ENCODE measurements around the gene TMEM200A. TPM values are rescaled to one million over a fixed set of nuclear protein-coding genes. Genes with fewer than 3 reads are reported as not detected.

Gene TMEM200A
- total RNA-seq, 4 donors from 2014 or later: 2.5 to 8.7 (median 5.2) TPM

DNA sequence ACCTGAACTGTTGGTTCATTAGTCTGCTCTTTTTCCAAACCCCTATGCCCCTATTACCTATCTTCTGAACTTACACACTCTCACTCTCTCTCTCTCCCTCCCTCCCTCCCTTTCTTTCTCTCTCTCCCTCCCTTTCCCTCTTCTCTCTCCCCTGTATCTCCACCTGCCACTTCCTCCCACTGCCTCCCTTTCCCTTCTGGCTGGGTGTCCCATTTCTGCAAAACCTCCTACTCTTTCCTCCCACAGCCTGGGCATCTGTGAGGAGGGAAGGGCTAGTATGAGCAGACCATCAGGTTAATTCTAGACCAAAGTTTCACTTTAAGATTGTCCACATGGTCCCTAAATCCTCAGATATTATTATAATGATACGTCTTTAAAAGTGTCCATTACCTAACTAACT is 95.1 kb downstream of the TMEM200A start:
- DNase-seq: no peak
- no peak overlapping the region for H3K27ac ChIP-seq
- H3K27me3 ChIP-seq: no peaks in the 10 kb centered on the region
- H3K4me1 ChIP-seq: no peaks in the 10 kb centered on the region
- no peak overlapping the region for H3K4me3 ChIP-seq
- no peaks in the 10 kb centered on the region for H3K36me3 ChIP-seq
- TF ChIP-seq, protein P1, sequence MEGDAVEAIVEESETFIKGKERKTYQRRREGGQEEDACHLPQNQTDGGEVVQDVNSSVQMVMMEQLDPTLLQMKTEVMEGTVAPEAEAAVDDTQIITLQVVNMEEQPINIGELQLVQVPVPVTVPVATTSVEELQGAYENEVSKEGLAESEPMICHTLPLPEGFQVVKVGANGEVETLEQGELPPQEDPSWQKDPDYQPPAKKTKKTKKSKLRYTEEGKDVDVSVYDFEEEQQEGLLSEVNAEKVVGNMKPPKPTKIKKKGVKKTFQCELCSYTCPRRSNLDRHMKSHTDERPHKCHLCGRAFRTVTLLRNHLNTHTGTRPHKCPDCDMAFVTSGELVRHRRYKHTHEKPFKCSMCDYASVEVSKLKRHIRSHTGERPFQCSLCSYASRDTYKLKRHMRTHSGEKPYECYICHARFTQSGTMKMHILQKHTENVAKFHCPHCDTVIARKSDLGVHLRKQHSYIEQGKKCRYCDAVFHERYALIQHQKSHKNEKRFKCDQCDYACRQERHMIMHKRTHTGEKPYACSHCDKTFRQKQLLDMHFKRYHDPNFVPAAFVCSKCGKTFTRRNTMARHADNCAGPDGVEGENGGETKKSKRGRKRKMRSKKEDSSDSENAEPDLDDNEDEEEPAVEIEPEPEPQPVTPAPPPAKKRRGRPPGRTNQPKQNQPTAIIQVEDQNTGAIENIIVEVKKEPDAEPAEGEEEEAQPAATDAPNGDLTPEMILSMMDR (IDR thresholded peaks at IDR 0.05): no peak
- no peak for TF ChIP-seq POLR2A (IDR thresholded peaks at IDR 0.05)
- no peaks in the 10 kb centered on the region for H3K9me3 ChIP-seq

DNA sequence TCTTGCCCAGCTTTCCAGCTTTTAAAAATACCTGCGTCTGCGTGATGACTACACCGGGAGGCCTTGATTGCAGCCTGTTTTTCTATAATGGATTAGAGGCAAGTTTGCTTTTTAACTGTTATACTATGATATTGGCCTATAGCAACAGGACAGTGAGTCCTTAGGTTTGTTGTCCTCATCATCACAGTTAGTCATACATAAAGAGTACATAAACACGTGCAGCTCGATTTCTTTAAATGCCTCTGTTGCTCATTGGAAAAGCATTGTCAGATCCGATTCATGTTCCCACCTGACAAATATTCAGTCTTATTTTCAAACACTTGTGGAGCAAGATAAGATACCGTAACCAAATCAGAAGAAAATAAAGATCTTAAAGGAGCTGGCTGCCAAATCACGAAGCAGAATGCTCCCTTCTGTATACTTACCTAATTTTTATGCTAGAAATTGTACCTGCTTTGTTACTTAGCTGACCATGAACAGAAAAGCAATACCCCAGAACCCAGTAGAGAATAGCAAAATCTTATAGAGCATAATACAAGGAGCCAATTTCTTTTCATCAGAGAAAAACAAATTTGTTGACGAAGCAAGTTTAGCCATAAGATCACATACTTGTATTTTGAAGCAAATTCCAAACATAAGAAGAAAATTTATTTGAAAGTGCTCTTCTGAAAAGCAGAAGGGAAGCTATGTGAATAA is 100.4 kb downstream of the TMEM200A start:
- H3K27me3 ChIP-seq: no peaks in the 10 kb centered on the region
- TF ChIP-seq POLR2A (IDR thresholded peaks at IDR 0.05): no peak
- TF ChIP-seq, protein P1 (IDR thresholded peaks at IDR 0.05): no peak
- no peak overlapping the region for H3K4me3 ChIP-seq
- no peaks in the 10 kb centered on the region for H3K36me3 ChIP-seq
- H3K27ac ChIP-seq: no peak overlapping the region
- no peak for DNase-seq
- no peaks in the 10 kb centered on the region for H3K4me1 ChIP-seq
- no peaks in the 10 kb centered on the region for H3K9me3 ChIP-seq

DNA sequence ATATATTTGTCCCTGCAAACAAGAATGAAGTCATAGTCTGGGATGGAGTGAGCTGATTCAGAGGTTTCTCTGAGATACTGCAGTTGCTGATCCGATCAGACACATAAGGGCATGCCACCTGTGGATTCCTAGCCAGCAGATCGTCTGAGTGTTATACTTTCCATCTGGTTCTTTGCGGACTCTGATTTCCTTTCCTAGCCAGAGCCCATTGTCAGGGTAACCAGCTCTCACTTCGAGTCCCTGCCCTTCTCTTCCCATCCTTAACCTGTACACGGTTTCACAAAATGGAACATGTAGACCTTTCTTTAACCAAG is 100.9 kb downstream of the TMEM200A start:
- H3K36me3 ChIP-seq: no peaks in the 10 kb centered on the region
- no peaks in the 10 kb centered on the region for H3K27me3 ChIP-seq
- H3K9me3 ChIP-seq: no peaks in the 10 kb centered on the region
- no peaks in the 10 kb centered on the region for H3K4me1 ChIP-seq
- no peak overlapping the region for H3K4me3 ChIP-seq
- H3K27ac ChIP-seq: no peak overlapping the region
- no peak for TF ChIP-seq POLR2A (IDR thresholded peaks at IDR 0.05)
- TF ChIP-seq, protein P1 (IDR thresholded peaks at IDR 0.05): no peak
- no peak for DNase-seq

DNA sequence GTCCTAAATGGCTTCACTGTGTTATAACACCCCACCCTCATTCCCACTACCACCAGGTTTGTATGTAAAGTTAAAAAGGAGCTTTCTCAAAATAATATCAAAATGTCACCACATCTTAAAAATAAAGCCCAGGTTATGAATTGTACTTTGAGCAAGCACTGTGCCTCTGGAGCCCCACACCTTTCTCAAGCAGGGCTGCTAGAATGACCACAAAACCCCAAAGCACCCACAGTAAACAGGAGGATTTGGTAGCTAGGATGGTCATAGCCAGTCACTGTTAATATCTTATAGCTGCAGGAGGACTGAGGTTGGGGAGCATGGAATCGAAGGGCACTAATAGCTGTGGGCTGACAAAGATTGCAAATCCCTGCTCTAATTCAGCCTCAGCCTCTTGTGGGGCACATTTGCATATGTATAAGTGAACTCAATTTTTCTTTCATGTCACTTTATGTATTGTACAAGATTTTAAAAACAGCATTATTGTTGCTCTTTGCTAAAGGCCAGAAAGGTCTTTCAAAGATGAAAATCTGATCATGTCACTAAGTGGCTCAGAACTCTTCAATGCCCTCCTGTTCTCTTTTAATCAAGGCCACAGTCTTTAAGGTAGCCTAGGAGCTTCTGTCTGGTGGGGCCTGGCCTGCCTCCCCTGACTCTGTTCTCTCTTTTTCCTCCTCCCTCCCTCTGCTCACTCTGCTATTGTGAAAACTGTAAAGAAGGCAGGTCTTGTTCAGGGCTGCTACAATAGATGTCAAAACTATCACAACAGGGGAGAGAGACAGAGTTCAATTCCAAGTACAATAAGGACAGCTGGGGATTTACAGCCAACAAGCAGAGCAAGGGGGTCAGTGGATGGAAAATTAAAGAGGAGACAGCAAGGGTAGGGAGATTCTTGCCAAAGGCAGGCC is 101.6 kb downstream of the TMEM200A start:
- Histone ChIP-seq H3K4me1 (no peaks in the 10 kb centered on the region), H3K4me3 (no peak overlapping the region), H3K9me3 (no peaks in the 10 kb centered on the region), H3K36me3 (no peaks in the 10 kb centered on the region), H3K27ac (no peak overlapping the region), H3K27me3 (no peaks in the 10 kb centered on the region)
- DNase-seq: no peak
- TF ChIP-seq, protein P1 (IDR thresholded peaks at IDR 0.05): no peak
- TF ChIP-seq POLR2A (IDR thresholded peaks at IDR 0.05): no peak

DNA sequence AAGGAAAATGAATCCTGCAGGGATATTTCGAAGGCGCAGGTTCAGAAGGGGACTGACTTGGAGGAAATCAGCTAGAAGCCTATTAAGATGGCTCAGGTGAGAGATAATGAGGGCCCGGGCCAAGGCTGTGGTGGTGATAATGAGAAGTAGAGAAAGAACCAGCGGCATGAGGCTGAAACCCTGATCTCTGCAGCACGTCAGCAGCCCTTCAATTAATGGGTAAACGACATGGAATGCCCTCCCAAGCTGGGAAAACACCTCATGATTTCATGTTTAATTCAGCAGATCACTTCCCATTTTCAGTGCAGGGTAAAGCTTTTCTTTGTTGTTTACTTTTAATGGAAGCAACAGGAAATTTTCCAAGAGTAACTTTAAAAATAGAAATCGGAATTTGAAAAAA is 104.9 kb downstream of the TMEM200A start:
- H3K4me1 ChIP-seq: no peaks in the 10 kb centered on the region
- no peak for DNase-seq
- no peak for TF ChIP-seq POLR2A (IDR thresholded peaks at IDR 0.05)
- TF ChIP-seq, protein P1 (IDR thresholded peaks at IDR 0.05): no peak
- H3K36me3 ChIP-seq: no peaks in the 10 kb centered on the region
- no peaks in the 10 kb centered on the region for H3K27me3 ChIP-seq
- no peaks in the 10 kb centered on the region for H3K9me3 ChIP-seq
- H3K4me3 ChIP-seq: no peak overlapping the region
- H3K27ac ChIP-seq: no peak overlapping the region
